Trophoblast cell (in vitro differentiated cells and primary cell): ENCODE results near the gene TPD52L1.

ENCODE experiments used
- DNase-seq, 2 donors: peaks; one replicate each; pipeline ENCODE4 v3.0.0-alpha.2; 2016
- H2AFZ ChIP-seq: 2 replicates; pipeline ENCODE4 v1.6.1; 2013; ENCODE audit warnings: low read length, moderate library complexity, mild to moderate bottlenecking; ENCODE audit not compliant: insufficient read depth, poor library complexity
- H2AK5ac ChIP-seq: 2 replicates; pipeline ENCODE4 v1.6.1; 2013; ENCODE audit warnings: mild to moderate bottlenecking, low read length
- H2BK120ac ChIP-seq: 2 replicates; pipeline ENCODE4 v1.6.1; 2013; ENCODE audit warnings: low read length, mild to moderate bottlenecking, moderate library complexity; ENCODE audit not compliant: insufficient read depth, poor library complexity
- H2BK12ac ChIP-seq: 2 replicates; pipeline ENCODE4 v1.6.1; 2013; ENCODE audit warnings: mild to moderate bottlenecking, low read length, moderate library complexity
- H2BK5ac ChIP-seq: 2 replicates; pipeline ENCODE4 v1.6.1; 2013; ENCODE audit warnings: low read length, low read depth, moderate library complexity, mild to moderate bottlenecking; ENCODE audit not compliant: poor library complexity
- H3K14ac ChIP-seq: 2 replicates; pipeline ENCODE4 v1.6.1; 2013; ENCODE audit warnings: mild to moderate bottlenecking, low read length
- H3K18ac ChIP-seq: 2 replicates; pipeline ENCODE4 v1.6.1; 2013; ENCODE audit warnings: mild to moderate bottlenecking, low read length
- H3K23ac ChIP-seq: 2 replicates; pipeline ENCODE4 v1.6.1; 2013; ENCODE audit warnings: low read length
- H3K27ac ChIP-seq: 2 replicates; pipeline ENCODE4 v1.5.1; 2013; ENCODE audit warnings: low read depth, mild to moderate bottlenecking, inconsistent platforms, low read length, moderate library complexity
- H3K27me3 ChIP-seq: 2 replicates; pipeline ENCODE4 v1.6.1; 2013; ENCODE audit warnings: inconsistent platforms, mild to moderate bottlenecking, low read length, moderate library complexity; ENCODE audit not compliant: insufficient read depth
- H3K36me3 ChIP-seq, 2 experiments: 1 replicate in 1 of 2; 2 replicates in 1 of 2; pipeline ENCODE4 v1.6.1; 2013; ENCODE audit warnings: low read length in 2 of 2, mild to moderate bottlenecking in 2 of 2, moderate library complexity in 1 of 2; ENCODE audit not compliant: insufficient read depth in 2 of 2, control insufficient read depth in 1 of 2
- H3K4ac ChIP-seq: 2 replicates; pipeline ENCODE4 v1.6.1; 2013; ENCODE audit warnings: low read depth, mild to moderate bottlenecking, low read length, moderate library complexity
- H3K4me1 ChIP-seq, 2 experiments: 1 replicate in 1 of 2; 2 replicates in 1 of 2; pipeline ENCODE4 v1.6.1; 2013; ENCODE audit warnings: low read length in 2 of 2, mild to moderate bottlenecking in 2 of 2, moderate library complexity in 1 of 2; ENCODE audit not compliant: insufficient read depth in 2 of 2, control insufficient read depth in 1 of 2
- H3K4me2 ChIP-seq: 2 replicates; pipeline ENCODE4 v1.6.1; 2013; ENCODE audit warnings: inconsistent platforms, mild to moderate bottlenecking, low read length, moderate library complexity
- H3K4me3 ChIP-seq: 2 replicates; pipeline ENCODE4 v1.5.1; 2013; ENCODE audit warnings: mild to moderate bottlenecking, low read depth, low read length, inconsistent platforms
- H3K79me1 ChIP-seq: one replicate; pipeline ENCODE4 v1.6.1; 2013; ENCODE audit warnings: low read length
- H3K79me2 ChIP-seq: 2 replicates; pipeline ENCODE4 v1.6.1; 2013; ENCODE audit warnings: low read length, mild to moderate bottlenecking; ENCODE audit not compliant: control insufficient read depth, insufficient read depth, poor library complexity
- H3K9ac ChIP-seq: 2 replicates; pipeline ENCODE4 v1.6.1; 2013; ENCODE audit warnings: mild to moderate bottlenecking, low read length
- H3K9me3 ChIP-seq: 2 replicates; pipeline ENCODE4 v1.6.1; 2013; ENCODE audit warnings: low read depth, mild to moderate bottlenecking, control low read depth, inconsistent platforms, low read length; ENCODE audit not compliant: insufficient read depth
- H4K12ac ChIP-seq: 2 replicates; pipeline ENCODE4 v1.6.1; 2013; ENCODE audit warnings: low read depth, mild to moderate bottlenecking, low read length, moderate library complexity
- H4K8ac ChIP-seq: 2 replicates; pipeline ENCODE4 v1.6.1; 2013; ENCODE audit warnings: low read depth, mild to moderate bottlenecking, low read length, moderate library complexity
- H4K91ac ChIP-seq: one replicate; pipeline ENCODE4 v1.6.1; 2013; ENCODE audit warnings: low read depth, mild to moderate bottlenecking, low read length, moderate library complexity
- WGBS: extraction: QIAGEN DNeasy Blood & Tissue Kit; methylation state at CpG from one replicate; pipeline ENCODE4 v1.1.7; 2013; ENCODE audit warnings: missing lambda C conversion rate; ENCODE audit not compliant: insufficient read length, insufficient coverage; ENCODE audit errors: extremely low coverage; 5-methylcytosine and 5-hydroxymethylcytosine counted together

Gene TPD52L1

DNA sequence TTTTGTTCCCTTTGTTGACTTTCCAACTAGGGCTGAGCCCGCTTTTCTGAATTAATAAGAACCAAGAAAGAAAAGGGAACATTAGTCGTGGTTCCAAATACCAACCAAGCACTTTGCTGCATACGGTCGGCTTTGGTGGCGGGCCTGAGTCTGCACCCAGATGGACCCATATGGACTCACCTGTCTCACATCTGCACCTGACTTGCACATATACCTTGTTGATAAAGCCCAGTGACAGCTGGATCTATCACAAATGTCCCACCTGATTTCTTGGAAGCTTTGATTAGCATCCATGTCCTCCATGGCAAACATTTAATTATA is 39.0 kb downstream of the TPD52L1 start:
- Histone ChIP-seq H3K27me3 (no peaks in the 10 kb centered on the region), H2AFZ (no peak overlapping the region), H2BK12ac (no peak overlapping the region), H3K4me1 (peaks cover 3 to 4% of the 10 kb centered on the region in 2 experiments), H3K36me3 (no peaks in the 10 kb centered on the region), H3K79me2 (peaks cover 2% of the 10 kb centered on the region), H2BK5ac (no peak overlapping the region), H3K27ac (no peak overlapping the region), H2BK120ac (peak overlapping the region; percentile 37), H3K9ac (no peak overlapping the region), H4K91ac (no peak overlapping the region), H4K12ac (no peak overlapping the region), H2AK5ac (no peak overlapping the region), H3K79me1 (no peaks in the 10 kb centered on the region), H3K4ac (no peak overlapping the region), H3K23ac (no peak overlapping the region), H3K18ac (no peak overlapping the region), H3K4me2 (no peak overlapping the region), H3K9me3 (no peaks in the 10 kb centered on the region), H4K8ac (no peak overlapping the region), H3K4me3 (no peak overlapping the region), H3K14ac (no peak overlapping the region)
- DNase-seq, result no peak
- no CpG with 5 or more reads among the region's 5 CpGs for WGBS

- H3K4ac ChIP-seq, result no peak overlapping the region
- H2BK5ac ChIP-seq, result no peak overlapping the region
- no peak overlapping the region for H3K9ac ChIP-seq
- no peak overlapping the region for H3K18ac ChIP-seq
- H4K91ac ChIP-seq, result no peak overlapping the region
- H2BK120ac ChIP-seq, result no peak overlapping the region
- H3K27me3 ChIP-seq, result no peaks in the 10 kb centered on the region
- no peak overlapping the region for H2AFZ ChIP-seq
- no peaks in the 10 kb centered on the region for H3K9me3 ChIP-seq
- H2AK5ac ChIP-seq, result no peak overlapping the region
- H3K79me1 ChIP-seq, result no peaks in the 10 kb centered on the region
- H3K36me3 ChIP-seq, result no peaks in the 10 kb centered on the region
- no peak overlapping the region for H3K23ac ChIP-seq
- no peak for DNase-seq
- H3K14ac ChIP-seq, result no peak overlapping the region
- no peak overlapping the region for H2BK12ac ChIP-seq
- H3K79me2 ChIP-seq, result peaks cover 2% of the 10 kb centered on the region
- no CpG with 5 or more reads among the region's 2 CpGs for WGBS
- no peak overlapping the region for H3K4me3 ChIP-seq
- no peak overlapping the region for H3K4me2 ChIP-seq
- no peak overlapping the region for H3K27ac ChIP-seq
- no peak overlapping the region for H4K12ac ChIP-seq
- no peak overlapping the region for H4K8ac ChIP-seq
- H3K4me1 ChIP-seq, result peaks cover 4 to 6% of the 10 kb centered on the region in 2 experiments
Observed at GRCh38 chr6:125193208-125193607, 39.6 kb downstream of the TPD52L1 start.

DNA sequence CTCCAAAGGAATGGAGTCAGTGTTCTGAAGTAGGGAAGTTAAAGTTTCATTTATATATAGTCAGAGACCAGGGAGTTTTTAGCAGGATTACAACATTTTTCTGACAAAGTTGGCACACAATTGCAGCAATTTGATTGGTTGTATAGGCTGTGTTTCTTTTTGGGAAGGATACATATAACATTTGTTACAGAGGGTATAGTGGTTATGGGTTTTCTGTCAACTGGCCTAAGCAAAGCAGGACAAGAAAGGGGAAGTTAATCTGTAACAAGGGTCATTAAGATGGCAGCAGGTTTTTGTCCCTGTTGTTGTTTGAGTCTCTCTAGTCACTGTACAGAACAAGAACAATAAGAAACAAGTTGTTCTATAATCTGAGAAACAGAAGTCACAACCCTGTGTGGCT is 41.4 kb downstream of the TPD52L1 start:
- Histone ChIP-seq H3K36me3 (no peaks in the 10 kb centered on the region), H2BK120ac (no peak overlapping the region), H2BK5ac (no peak overlapping the region), H4K91ac (no peak overlapping the region), H4K12ac (no peak overlapping the region), H2AFZ (no peak overlapping the region), H3K9me3 (no peaks in the 10 kb centered on the region), H3K79me2 (peaks cover 2% of the 10 kb centered on the region), H3K79me1 (no peaks in the 10 kb centered on the region), H3K23ac (no peak overlapping the region), H3K4me1 (peaks cover 4 to 6% of the 10 kb centered on the region in 2 experiments), H3K27ac (no peak overlapping the region), H2BK12ac (no peak overlapping the region), H3K4me3 (no peak overlapping the region), H2AK5ac (no peak overlapping the region), H3K14ac (no peak overlapping the region), H3K18ac (no peak overlapping the region), H3K27me3 (no peaks in the 10 kb centered on the region), H3K4ac (no peak overlapping the region), H3K4me2 (no peak overlapping the region), H4K8ac (no peak overlapping the region), H3K9ac (no peak overlapping the region)
- DNase-seq, result peak in 1 of 2 donors; percentile 26

DNA sequence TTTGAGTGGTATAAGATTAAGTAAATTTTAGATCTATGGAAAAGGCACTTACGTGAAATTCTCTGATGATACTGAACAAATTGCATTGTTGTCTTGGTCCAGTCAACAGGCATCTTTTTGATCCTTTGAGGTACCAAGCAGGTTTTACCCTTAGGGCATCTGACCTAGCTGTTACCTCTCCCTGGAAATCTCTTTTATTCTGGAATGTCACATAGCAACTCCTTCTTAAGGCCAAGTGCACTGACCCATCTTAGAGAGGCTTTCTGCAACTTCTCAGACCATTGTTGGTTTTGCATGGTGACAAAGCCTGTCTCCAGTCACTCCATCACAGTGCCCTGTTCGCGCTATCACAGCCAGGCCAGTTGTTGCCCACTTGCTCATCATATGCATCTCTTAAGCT is 42.0 kb downstream of the TPD52L1 start:
- H3K79me2 ChIP-seq, result peaks cover 2% of the 10 kb centered on the region
- no peak overlapping the region for H3K4me2 ChIP-seq
- H3K14ac ChIP-seq, result no peak overlapping the region
- H3K79me1 ChIP-seq, result no peaks in the 10 kb centered on the region
- no peak overlapping the region for H2AK5ac ChIP-seq
- H3K27ac ChIP-seq, result no peak overlapping the region
- no peaks in the 10 kb centered on the region for H3K27me3 ChIP-seq
- no peak overlapping the region for H3K9ac ChIP-seq
- H3K4me3 ChIP-seq, result no peak overlapping the region
- DNase-seq, result peak; percentile 13 to 75
- no peaks in the 10 kb centered on the region for H3K9me3 ChIP-seq
- no peaks in the 10 kb centered on the region for H3K36me3 ChIP-seq
- H2AFZ ChIP-seq, result no peak overlapping the region
- no peak overlapping the region for H4K91ac ChIP-seq
- no peak overlapping the region for H3K18ac ChIP-seq
- H3K4me1 ChIP-seq, result peaks cover 4 to 6% of the 10 kb centered on the region in 2 experiments
- no peak overlapping the region for H4K8ac ChIP-seq
- no peak overlapping the region for H2BK5ac ChIP-seq
- WGBS, result no CpG with 5 or more reads among the region's 3 CpGs
- no peak overlapping the region for H2BK12ac ChIP-seq
- no peak overlapping the region for H2BK120ac ChIP-seq
- no peak overlapping the region for H4K12ac ChIP-seq
- H3K23ac ChIP-seq, result no peak overlapping the region
- no peak overlapping the region for H3K4ac ChIP-seq
